HuH-7.5 (cell line): ENCODE measurements around the gene SLX9.
"Not testable (repeated sequence)": the region's sequence is repeated elsewhere in the genome, so short reads cannot be mapped to it uniquely, and the experiment has no call there.

ENCODE experiments used
- DNase-seq: peaks from one replicate; pipeline ENCODE4 v3.0.0; 2011; ENCODE audit warnings: low spot score

SLX9 gene

DNA sequence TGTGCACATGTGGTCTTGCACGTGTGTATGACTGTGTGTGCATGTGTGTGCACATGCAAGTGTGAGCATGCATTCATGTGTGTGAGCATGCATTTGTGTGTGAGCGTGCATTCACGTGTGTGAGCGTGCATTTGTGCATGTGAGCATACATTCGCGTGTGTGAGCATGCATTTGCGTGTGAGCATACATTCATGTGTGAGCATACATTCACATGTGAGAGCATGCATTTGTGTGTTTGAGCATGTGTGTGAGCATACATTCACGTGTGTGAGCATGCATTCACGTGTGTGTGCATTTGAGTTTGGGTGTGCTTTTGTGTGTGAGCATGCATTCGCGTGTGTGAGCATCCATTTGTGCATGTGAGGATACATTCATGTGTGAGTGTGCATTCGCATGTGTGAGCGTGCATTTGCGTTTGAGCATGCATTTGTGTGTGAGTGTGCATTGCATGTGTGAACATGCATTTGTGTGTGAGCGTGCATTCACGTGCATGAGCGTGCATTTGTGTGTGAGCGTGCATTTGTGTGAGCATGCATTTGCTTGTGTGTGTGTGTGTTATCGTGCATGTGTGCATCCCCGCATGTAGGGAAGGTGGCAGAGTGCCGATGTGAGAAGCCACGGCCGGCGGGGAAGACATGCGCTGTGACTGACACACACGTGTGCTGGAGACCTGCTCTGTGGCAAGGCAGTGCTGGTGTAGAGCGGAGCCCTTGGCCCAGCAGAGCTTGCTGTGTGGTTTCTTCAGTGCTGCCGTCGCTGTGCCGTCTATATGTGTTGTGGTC, 37.4 kb upstream of the SLX9 start:
- DNase-seq, result no peak

DNA sequence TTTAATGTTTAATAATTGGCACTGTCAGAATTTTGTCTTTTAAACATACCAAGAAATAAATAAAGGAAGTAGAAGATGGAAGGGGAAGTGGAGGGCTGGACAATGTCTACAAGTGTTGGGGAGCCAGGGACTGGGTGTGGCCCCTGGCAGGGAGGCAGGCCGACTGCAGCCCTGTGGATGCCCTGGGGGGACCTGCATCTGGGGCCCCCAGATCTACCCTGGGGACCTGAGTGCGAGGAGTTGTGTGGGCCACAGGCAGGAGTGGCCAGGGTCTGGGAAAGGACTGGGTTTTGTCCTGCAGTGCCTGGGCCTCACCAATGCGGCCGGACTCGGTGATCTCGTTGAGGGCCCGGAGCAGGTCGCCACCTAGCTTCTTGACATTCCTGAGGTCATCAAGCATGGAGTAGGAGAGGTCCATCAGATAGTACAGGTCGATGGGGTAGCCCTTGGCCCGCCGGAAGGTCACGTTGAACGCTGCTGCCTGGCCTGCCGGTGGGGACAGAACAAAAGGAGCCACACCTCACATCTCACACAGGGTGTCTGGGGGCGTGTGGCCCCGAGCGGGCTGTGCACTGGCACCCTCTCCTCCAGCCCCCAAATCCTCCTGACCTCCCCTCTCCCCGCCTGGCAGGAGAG, 36.7 kb upstream of the SLX9 start:
- no peak for DNase-seq

DNA sequence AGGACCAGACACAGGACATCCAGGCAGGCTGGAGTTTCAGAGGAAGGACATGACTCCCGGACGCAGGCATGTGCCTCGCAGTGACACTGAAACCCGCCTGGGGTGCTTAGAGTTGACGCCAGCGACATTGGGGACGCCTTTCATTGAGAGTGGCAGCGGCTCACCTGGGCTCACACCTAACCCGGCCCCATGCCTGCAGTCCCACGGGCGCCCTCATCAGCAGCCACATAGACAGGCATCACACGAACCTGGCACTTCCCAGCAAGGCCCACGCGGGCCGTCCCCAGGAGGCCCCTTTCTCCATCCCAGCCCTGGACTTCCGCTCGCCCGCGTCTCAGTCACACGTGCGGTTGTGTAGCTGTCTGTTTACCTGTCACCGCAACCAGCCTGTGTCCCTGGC, 36.1 kb upstream of the SLX9 start:
- DNase-seq, result no peak

DNA sequence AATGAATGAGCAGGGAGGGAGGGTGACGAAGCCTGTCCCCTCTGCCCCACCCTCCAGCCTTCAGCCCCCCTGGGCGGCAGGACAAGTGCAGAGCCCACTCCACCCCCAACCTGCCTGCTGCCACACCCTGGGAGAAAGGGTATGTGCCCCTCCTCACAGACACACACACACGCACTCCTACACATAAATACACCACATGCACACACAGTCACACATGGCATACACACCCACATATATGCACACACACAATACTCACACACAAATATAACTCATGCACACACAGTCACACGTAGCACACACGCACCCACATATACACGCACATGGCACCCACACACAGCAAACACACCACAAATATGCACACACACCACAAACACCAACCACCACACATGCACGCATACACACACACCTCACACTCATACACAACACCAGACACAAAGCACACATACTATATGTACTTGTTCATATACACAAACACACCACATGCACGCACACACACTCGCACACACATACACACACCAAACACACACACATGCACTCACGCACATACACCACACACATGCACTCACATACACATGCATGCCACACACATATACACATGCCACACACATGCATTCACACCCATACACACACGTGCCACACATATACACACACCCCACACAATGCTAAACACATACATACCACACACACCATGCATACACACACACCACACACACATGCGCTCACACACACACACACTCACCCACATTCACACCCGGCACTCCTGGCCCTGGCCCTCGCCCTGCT, 35.5 kb upstream of the SLX9 start:
- no peak for DNase-seq

DNA sequence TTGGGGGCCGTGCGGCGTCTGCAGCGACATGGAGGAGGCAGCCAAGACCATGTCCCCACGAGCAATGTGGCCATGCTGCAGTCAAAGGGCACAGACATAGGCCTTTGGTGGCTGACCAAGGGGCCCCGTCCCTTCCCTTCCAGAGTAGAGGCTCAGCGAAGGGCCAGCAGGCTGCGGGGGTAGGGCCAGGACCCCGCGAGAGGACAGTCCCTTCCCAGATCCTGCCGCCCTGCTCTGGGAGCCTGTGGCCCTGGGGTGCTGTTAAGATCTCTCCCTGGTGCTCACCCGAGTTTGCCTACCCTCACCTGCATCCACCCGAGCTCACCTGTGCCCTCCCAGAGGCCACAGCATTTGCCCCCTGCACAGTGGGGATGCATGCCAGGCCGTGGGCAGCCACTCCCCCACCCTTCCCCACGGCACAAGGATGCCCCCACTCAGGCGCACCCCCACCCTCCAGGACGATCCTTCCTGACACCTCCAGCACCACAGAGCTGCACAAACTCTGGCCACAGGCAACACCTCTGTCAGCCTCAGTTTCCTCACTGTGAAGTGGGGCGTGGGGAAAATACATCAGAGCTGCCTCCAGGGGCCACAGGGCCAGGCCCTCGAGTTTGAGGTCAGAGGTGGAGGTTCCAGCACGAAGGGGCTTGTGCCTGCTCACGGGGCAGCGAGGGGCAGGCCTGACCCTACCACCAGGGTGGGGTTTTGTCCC, 34.7 kb upstream of the SLX9 start:
- DNase-seq, result no peak

DNA sequence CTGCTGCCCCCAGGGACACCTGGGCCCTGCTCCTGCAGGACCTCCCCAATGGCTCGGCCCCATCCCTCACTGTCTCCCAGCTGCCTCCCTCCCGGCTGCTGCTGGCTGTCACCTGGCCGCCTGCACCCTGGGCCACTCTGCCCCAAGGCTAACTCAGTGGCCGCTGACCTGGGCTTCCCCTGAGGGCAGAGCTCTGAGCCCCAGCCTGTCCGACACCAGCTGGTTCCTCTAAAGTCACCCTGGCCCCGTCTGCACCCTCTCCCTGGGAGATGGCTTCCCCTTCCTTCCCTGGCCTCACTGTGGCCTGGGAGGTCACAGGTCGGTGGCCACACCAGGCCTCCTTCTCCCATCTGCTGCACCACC, 34.1 kb upstream of the SLX9 start:
- DNase-seq, result no peak

DNA sequence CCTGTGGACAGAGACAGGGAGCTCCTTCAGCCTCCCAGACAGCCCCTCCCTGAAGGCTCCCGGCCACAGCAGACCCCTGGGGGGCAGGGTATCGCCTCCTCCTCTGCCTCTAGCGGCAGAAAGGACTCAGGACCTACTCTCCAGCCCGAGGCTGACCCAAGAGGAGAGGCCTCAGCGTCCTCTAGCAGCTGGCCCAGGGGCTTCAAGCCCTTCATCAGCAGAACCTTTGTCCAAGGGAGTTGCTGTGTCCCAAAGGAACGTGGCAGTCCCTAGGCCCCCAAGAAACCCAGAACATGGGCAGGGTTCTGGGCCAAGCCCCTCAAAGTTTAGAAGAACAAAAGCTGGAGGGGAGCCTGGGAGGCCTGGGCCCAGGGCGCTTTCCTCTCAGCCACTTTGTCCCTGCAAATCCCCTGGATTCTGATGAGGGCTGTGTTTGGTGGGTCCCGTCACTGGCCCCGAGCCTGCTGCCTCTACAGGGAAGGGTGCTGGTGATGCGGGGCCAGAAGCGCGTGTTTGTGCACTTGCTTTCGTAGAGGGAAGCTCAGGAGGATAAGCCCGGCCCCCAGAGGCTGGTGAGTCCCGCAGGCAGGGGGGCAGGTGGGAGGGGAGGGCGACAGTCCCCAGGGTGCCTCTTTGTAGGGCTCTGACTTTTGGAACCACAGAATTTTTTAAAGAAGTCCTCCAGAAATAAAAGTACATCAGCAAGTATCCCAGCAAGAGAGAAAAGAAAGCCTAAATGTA, 32.4 kb upstream of the SLX9 start:
- no peak for DNase-seq

DNA sequence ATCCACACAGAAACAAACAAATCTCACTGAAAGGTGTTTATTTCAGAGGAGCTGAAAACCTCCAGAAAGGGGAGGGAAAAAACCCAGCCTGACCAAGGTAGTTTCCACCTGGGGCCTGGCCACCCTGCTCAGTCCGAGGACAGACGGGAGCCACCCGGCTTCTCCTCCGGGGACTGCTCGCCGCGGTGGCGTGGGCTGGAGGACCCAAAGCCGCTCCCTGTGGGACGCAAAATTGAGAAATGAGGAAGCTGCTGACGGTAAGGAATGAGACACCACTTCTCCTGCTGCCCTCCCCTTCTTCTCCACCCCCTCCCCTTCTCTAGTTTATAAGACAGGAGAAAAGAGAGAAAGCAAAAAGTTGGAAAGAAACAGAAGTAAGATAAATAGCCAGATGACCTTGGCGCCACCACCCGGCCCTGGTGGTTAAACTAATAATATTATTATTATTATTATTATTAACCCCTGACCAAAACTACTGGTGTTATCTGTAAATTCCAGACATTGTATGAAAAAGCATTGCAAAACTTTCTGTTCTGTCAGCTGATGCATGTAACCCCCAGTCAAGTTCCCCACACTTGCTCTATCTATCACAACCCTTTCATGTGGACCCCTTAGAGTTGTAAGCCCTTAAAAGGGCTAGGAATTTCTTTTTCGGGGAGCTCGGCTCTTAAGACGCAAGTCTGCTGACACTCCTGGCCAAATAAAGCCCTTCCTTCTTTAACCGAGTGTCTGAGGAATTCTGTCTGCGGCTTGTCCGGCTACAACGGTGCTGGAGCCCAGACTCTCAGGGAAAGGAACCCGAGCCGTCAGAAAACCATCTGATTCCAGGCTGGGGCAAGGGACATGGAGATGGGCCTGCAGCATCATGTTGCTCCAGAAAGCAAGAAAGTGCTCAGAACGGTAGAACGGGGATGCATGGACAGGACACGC, 31.6 kb upstream of the SLX9 start:
- no peak for DNase-seq

DNA sequence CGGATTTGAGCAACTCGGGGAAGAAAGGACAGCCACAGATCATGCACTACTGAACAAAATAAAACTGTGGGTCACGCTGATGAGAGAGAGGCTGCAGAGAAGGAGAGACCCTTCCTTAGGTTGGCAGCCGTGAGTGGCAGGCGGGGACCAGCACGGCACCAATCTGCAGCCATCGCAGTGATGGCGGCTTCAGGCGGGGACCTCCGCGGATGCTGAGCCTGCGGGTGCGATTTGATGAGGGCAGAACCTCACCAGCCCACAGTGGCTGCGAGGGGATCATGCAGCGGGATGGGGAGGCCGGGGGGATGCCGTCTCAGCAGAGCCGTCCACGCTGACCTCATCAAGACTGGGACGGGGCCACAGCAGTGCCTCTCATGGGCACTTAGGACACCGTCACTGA, 30.9 kb upstream of the SLX9 start:
- no peak for DNase-seq

DNA sequence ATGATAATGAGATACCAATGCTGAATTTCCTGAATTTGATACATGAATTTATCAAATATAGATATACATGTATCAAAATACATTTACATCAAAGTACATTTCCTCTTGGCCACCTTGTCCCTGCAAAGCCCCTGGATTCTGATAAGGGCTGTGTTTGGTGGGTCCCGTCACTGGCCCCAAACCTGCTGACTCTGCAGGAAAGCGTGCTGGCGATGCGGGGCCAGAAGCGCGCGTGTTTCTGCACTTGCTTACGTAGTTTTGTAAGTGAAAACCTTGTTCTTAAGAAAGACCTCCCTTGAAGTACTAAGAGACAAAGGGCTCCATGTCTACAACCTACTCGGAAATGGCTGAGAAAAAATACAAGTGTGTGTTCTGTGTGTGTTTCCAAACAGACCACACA, 30.1 kb upstream of the SLX9 start:
- no peak for DNase-seq

DNA sequence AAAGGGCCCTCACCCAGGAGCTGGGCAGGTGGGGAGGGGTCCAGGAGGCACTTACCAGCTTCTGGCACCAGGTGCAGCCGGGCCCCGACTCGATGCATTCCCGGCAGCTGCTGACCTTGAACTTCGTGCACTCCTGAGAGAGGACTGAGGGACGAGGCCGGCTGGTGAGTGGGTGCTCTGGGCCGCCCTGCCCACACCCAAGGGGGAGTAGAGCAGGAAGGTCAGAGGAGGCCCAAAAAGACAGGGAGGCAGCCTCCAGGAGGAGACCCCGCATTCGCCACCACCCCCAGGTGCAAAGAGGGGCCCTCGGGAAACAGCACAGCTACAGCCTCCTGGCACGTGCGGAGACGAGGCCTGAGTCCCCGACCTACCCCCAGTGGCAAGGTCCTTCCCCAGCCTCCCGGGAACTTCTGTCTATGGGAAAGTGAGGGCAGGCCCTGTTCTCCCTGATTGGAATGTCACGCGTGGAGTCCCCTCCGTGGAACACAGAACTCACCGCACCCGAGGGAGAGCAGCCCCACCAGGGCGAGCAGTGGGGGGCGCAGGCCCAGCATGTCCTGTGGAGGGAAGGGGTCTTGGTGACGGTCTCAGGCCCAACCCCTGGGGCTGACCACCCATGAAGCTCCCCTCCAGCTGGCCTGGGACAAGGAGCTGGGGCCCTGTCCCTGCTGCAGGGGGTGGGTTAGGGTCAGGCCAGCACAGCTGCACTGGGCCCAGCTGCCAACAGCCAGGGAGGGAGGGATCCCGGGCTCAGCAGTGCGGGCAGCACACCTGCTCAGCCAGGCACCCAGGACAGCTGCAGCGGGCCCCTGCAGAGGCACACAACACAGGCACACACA, 29.4 kb upstream of the SLX9 start:
- DNase-seq, result no peak

DNA sequence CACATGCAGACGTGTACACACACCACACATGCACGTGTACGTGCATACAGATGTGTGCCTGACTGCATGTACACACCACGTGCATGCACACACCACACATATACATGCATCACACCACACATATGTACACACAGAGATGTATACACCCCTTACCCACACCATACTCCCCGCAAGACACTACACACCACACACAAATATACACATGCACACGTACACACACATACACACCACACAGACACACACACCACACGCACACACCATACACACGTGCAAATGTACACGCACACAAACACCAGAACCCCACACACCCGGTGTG, 28.8 kb upstream of the SLX9 start:
- no peak for DNase-seq

DNA sequence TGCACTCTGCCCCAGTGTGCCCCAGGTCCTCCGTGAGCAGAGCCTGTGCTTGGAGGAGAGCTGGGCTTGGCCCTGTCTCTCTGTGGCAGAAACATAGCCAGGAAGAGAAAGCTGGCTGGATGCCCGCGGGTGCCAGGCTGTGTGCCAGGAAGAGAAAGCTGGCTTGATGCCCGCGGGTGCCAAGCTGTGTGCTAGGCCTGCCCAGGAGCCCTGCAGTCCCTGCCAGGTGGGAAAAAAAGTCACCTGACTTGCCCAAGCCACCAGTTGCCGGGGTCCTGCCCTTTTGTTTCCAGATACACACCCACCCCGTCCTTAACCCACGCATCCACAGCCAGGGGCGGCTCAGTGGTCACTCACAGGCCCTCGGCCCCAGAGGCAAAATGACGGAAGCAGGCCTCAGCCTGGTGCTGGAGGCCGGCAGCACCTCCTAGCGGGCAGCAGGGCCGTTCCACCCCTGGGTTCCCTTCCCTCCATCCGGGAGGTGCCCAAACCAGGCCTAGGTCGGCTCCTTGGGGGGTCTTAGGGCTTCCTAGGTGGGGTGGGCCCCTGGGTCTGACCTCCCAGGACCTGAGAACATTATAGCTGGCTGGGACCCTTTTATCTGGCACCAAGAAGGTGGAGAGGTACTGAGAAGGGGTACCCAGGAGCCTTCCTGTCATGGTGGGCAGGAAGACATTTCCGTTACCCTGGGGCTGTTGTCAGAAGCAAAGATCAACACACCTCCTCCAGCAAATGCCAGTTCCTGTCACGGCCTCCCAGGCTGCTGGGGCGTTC, 28.3 kb upstream of the SLX9 start:
- no peak for DNase-seq

DNA sequence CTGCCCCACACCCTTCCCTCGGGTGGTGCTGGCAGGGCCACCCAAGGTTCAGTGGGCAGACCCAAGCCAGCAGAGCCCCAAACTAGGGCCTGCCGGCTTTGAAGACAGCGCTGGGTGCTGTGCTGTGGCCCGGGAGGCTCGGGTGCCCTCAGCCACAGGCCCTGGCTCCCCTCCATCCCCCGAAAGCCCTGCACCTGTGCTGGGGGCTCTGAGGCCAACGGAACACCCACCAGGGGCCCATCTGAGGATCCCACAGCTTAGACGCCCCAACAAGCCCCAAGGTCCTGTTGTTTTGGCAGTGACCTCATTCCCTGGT, 27.7 kb upstream of the SLX9 start:
- no peak for DNase-seq

DNA sequence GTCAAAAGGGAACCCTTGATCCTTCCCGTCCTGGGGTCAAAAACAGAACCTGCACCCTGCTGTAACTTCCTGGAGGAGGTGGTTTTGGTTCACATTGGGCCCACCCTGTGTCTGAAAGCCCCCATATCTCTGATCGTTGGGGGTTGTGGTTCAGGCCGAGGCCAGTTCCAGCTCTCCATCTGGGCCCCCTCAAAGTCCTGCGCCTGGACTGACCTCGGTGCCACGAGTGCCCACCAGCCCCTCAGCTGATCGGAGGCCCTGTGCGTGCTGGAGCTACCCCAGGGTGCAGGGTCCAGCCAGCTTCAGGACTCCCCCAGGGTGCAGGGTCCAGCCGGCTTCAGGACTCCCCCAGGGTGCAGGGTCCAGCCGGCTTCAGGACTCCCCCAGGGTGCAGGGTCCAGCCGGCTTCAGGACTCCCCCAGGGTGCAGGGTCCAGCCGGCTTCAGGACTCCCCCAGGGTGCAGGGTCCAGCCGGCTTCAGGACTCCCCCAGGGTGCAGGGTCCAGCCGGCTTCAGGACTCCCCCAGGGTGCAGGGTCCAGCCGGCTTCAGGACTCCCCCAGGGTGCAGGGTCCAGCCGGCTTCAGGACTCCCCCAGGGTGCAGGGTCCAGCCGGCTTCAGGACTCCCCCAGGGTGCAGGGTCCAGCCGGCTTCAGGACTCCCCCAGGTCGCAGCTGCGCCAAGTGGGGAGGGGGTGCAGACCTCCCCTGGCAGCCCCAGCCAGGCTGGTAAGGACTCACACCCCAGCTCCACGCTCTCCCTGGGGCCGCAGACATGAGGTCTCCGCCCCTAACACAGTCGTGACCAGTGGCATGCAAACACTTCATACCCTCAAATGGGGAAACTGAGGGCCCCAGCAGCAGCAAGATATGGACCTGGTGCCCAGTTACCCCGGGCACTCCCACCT, 27.1 kb upstream of the SLX9 start:
- not testable (repeated sequence) for DNase-seq

DNA sequence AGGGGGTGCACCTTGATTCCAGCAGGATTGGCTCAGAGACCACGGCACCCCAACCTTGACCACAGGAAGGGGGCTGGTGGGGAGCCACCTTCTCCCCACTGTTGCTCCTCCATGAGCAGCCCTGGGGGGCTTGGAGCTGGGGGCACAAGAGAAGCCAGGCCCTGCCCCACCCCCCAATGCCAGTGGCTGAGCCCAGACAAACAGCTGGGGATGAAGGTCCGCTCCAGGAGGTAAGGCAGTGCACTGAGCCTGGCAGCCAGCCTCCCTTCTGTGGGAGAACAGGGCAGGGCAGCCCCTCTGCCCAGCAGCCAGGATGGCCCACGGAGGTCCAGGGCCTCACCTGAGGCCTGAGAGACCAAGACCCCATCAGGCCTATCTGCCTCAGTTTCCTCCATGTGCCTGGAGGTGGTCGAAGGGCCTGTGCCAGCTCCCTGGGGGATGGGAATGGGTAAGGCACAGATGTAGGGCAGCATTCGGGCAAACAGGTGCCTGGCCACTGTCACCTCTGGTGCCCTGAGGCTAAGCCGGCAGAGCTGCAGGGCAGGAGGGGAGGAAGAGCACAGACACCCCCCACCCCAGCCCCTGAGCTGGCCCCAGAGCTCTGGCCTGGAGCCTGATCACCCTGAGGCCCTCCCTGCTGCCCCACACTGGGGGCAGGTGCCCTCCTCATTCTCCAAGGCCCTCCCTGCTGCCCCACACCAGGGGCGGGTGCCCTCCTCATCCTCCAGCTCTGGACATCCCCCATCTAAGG, 26.2 kb upstream of the SLX9 start:
- no peak for DNase-seq

DNA sequence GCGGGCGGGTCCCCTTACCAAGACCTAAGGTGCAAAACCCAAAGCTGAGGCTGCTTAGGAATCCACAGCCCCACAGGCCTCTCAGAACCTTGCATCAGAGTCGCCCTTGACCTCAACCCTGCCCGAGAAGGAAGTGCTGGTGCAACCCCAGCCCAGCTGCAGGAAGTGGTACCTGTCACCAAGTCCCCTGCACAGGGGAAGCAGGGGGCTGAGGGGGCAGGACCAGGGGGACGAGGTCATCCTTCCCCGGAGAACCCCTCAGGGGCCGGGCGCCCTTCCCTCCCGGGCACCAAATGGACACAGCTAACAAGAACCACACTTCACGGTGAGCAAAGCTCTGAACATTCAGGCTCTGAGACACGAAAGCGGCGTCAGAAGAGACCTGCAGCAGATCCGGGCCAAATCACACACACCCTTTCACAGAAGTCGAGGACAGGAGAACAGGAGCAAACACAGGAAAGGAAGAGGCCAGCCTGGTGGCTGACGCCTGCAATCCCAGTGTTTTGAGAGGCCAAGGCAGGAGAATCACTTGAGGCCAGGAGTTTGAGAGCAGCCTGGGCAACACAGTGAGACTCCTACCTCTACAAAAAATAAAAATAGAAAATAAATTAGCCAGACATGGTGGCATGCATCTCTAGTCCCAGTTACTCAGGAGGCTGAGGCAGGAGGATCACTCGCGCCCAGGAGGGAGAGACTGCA, 25.5 kb upstream of the SLX9 start:
- DNase-seq, result no peak
